NCI-H345 (cell line): ENCODE measurements around the gene TMTC3.
"Not testable (repeated sequence)": the region's sequence is repeated elsewhere in the genome, so short reads cannot be mapped to it uniquely, and the experiment has no call there.

Experiments
- DNase-seq: peaks from one replicate; lab custom pipeline; 2025; lab: John Stamatoyannopoulos, UW

TMTC3 gene

GRCh38 chr12:88166179-88166578, 24.1 kb downstream of the TMTC3 start:
- no peak for DNase-seq

- no peak for DNase-seq
These were observed 25.3 kb downstream of the TMTC3 start for GRCh38 chr12:88167384-88167783.

GRCh38 chr12:88172844-88173407, 30.8 kb downstream of the TMTC3 start:
- no peak for DNase-seq

- no peak for DNase-seq
These were observed 33.4 kb downstream of the TMTC3 start for GRCh38 chr12:88175544-88175943.

- no peak for DNase-seq
These were observed 37.4 kb downstream of the TMTC3 start for GRCh38 chr12:88179436-88180014.

- DNase-seq = no peak
These were observed 39.8 kb downstream of the TMTC3 start for GRCh38 chr12:88181881-88182280.

GRCh38 chr12:88182416-88182815, 40.3 kb downstream of the TMTC3 start:
- DNase-seq = no peak

GRCh38 chr12:88184196-88184595, 42.1 kb downstream of the TMTC3 start:
- no peak for DNase-seq

GRCh38 chr12:88185279-88185678, 43.2 kb downstream of the TMTC3 start:
- DNase-seq = no peak

GRCh38 chr12:88185988-88186387, 43.9 kb downstream of the TMTC3 start:
- DNase-seq = no peak

GRCh38 chr12:88187571-88187970, 45.5 kb downstream of the TMTC3 start:
- DNase-seq = no peak

GRCh38 chr12:88188180-88188579, 46.1 kb downstream of the TMTC3 start:
- DNase-seq = no peak

- DNase-seq = no peak
These were observed 50.3 kb downstream of the TMTC3 start for GRCh38 chr12:88192426-88192825.

GRCh38 chr12:88194868-88195267, 52.8 kb downstream of the TMTC3 start:
- DNase-seq = no peak

GRCh38 chr12:88200029-88200428, 57.9 kb downstream of the TMTC3 start:
- DNase-seq = no peak

- no peak for DNase-seq
These were observed 60.4 kb downstream of the TMTC3 start for GRCh38 chr12:88202500-88202899.

- DNase-seq = no peak
These were observed 64.5 kb downstream of the TMTC3 start for GRCh38 chr12:88206601-88207000.

- DNase-seq = no peak
These were observed 66.0 kb downstream of the TMTC3 start for GRCh38 chr12:88207921-88208620.

- no peak for DNase-seq
These were observed 66.6 kb downstream of the TMTC3 start for GRCh38 chr12:88208661-88209060.

GRCh38 chr12:88210311-88210710, 68.2 kb downstream of the TMTC3 start:
- DNase-seq = not testable (repeated sequence)

- no peak for DNase-seq
These were observed 76.2 kb downstream of the TMTC3 start for GRCh38 chr12:88218293-88218692.

- no peak for DNase-seq
These were observed 77.8 kb downstream of the TMTC3 start for GRCh38 chr12:88219861-88220260.

- no peak for DNase-seq
These were observed 81.4 kb downstream of the TMTC3 start for GRCh38 chr12:88223519-88223918.

GRCh38 chr12:88225776-88226175, 83.7 kb downstream of the TMTC3 start:
- DNase-seq = no peak
